ENCODE data around the gene AGAP9.
"Not testable (repeated sequence)": the region's sequence is repeated elsewhere in the genome, so short reads cannot be mapped to it uniquely, and the experiment has no call there.

AGAP9 gene

GRCh38 chr10:47555334-47555733, 31.9 kb upstream of the AGAP9 start:
- not testable (repeated sequence) for H3K27ac ChIP-seq (ENCODE audit: low read depth, low read length); H3K9me3 ChIP-seq (ENCODE audit: control insufficient read depth, insufficient read depth, low read depth, low read length); H3K9ac ChIP-seq (ENCODE audit: low read length); H3K27me3 ChIP-seq (ENCODE audit: control insufficient read depth, insufficient read depth, low read length); H3K4me1 ChIP-seq (ENCODE audit: control insufficient read depth, insufficient read depth, low read length); H3K4me3 ChIP-seq (ENCODE audit: low read depth, low read length); H3K36me3 ChIP-seq (ENCODE audit: control insufficient read depth, insufficient read depth, low read length)

GRCh38 chr10:47554552-47554951, 31.1 kb upstream of the AGAP9 start:
- H3K9ac ChIP-seq (ENCODE audit: low read length); H3K9me3 ChIP-seq (ENCODE audit: control insufficient read depth, insufficient read depth, low read depth, low read length); H3K36me3 ChIP-seq (ENCODE audit: control insufficient read depth, insufficient read depth, low read length); H3K27me3 ChIP-seq (ENCODE audit: control insufficient read depth, insufficient read depth, low read length); H3K4me1 ChIP-seq (ENCODE audit: control insufficient read depth, insufficient read depth, low read length); H3K27ac ChIP-seq (ENCODE audit: low read depth, low read length); H3K4me3 ChIP-seq (ENCODE audit: low read depth, low read length): not testable (repeated sequence)

- H3K9me3 ChIP-seq (ENCODE audit: control insufficient read depth, insufficient read depth, low read depth, low read length); H3K4me1 ChIP-seq (ENCODE audit: control insufficient read depth, insufficient read depth, low read length); H3K27ac ChIP-seq (ENCODE audit: low read depth, low read length); H3K27me3 ChIP-seq (ENCODE audit: control insufficient read depth, insufficient read depth, low read length); H3K36me3 ChIP-seq (ENCODE audit: control insufficient read depth, insufficient read depth, low read length); H3K9ac ChIP-seq (ENCODE audit: low read length): not testable (repeated sequence)
- H3K4me3 ChIP-seq (ENCODE audit: low read depth, low read length), result peak overlapping the region; percentile 57
Observed at GRCh38 chr10:47553860-47554247, 30.4 kb upstream of the AGAP9 start.

- peak overlapping the region; percentile 47; the same call in 1 of the 2 replicates for H3K27ac ChIP-seq (ENCODE audit: low read depth, low read length)
- H3K4me3 ChIP-seq (ENCODE audit: low read depth, low read length), result peak overlapping the region; percentile 96
- not testable (repeated sequence) for H3K36me3 ChIP-seq (ENCODE audit: control insufficient read depth, insufficient read depth, low read length)
Observed at GRCh38 chr10:47553214-47553859, 29.9 kb upstream of the AGAP9 start.

GRCh38 chr10:47552719-47553118, 29.3 kb upstream of the AGAP9 start:
- H3K27me3 ChIP-seq (ENCODE audit: control insufficient read depth, insufficient read depth, low read length); H3K9me3 ChIP-seq (ENCODE audit: control insufficient read depth, insufficient read depth, low read depth, low read length); H3K36me3 ChIP-seq (ENCODE audit: control insufficient read depth, insufficient read depth, low read length); H3K27ac ChIP-seq (ENCODE audit: low read depth, low read length); H3K4me1 ChIP-seq (ENCODE audit: control insufficient read depth, insufficient read depth, low read length): not testable (repeated sequence)
- Histone ChIP-seq H3K4me3 (ENCODE audit: low read depth, low read length) (peak overlapping the region; percentile 96), H3K9ac (ENCODE audit: low read length) (peak overlapping the region; percentile 87)

More at GRCh38 chr10:47553214-47553859, 29.9 kb upstream of the AGAP9 start:
- not testable (repeated sequence) for H3K4me1 ChIP-seq (ENCODE audit: control insufficient read depth, insufficient read depth, low read length); H3K27me3 ChIP-seq (ENCODE audit: control insufficient read depth, insufficient read depth, low read length); H3K9me3 ChIP-seq (ENCODE audit: control insufficient read depth, insufficient read depth, low read depth, low read length)
- peak overlapping the region; percentile 87 for H3K9ac ChIP-seq (ENCODE audit: low read length)

GRCh38 chr10:47547286-47547685, 23.8 kb upstream of the AGAP9 start:
- H3K4me1 ChIP-seq (ENCODE audit: control insufficient read depth, insufficient read depth, low read length); H3K27ac ChIP-seq (ENCODE audit: low read depth, low read length); H3K36me3 ChIP-seq (ENCODE audit: control insufficient read depth, insufficient read depth, low read length); H3K4me3 ChIP-seq (ENCODE audit: low read depth, low read length); H3K9ac ChIP-seq (ENCODE audit: low read length); H3K27me3 ChIP-seq (ENCODE audit: control insufficient read depth, insufficient read depth, low read length); H3K9me3 ChIP-seq (ENCODE audit: control insufficient read depth, insufficient read depth, low read depth, low read length): not testable (repeated sequence)

GRCh38 chr10:47536430-47536829, 13.0 kb upstream of the AGAP9 start:
- H3K9me3 ChIP-seq (ENCODE audit: control insufficient read depth, insufficient read depth, low read depth, low read length); H3K9ac ChIP-seq (ENCODE audit: low read length); H3K27ac ChIP-seq (ENCODE audit: low read depth, low read length); H3K27me3 ChIP-seq (ENCODE audit: control insufficient read depth, insufficient read depth, low read length); H3K4me1 ChIP-seq (ENCODE audit: control insufficient read depth, insufficient read depth, low read length); H3K4me3 ChIP-seq (ENCODE audit: low read depth, low read length); H3K36me3 ChIP-seq (ENCODE audit: control insufficient read depth, insufficient read depth, low read length): not testable (repeated sequence)

GRCh38 chr10:47502313-47502712, 21.1 kb downstream of the AGAP9 start:
- H3K36me3 ChIP-seq (ENCODE audit: control insufficient read depth, insufficient read depth, low read length); H3K27ac ChIP-seq (ENCODE audit: low read depth, low read length); H3K4me3 ChIP-seq (ENCODE audit: low read depth, low read length); H3K9ac ChIP-seq (ENCODE audit: low read length); H3K4me1 ChIP-seq (ENCODE audit: control insufficient read depth, insufficient read depth, low read length); H3K27me3 ChIP-seq (ENCODE audit: control insufficient read depth, insufficient read depth, low read length); H3K9me3 ChIP-seq (ENCODE audit: control insufficient read depth, insufficient read depth, low read depth, low read length): not testable (repeated sequence)

- not testable (repeated sequence) for H3K36me3 ChIP-seq (ENCODE audit: control insufficient read depth, insufficient read depth, low read length); H3K27me3 ChIP-seq (ENCODE audit: control insufficient read depth, insufficient read depth, low read length)
Observed at GRCh38 chr10:47494226-47494625, 29.2 kb downstream of the AGAP9 start.

GRCh38 chr10:47491600-47491999, 31.8 kb downstream of the AGAP9 start, which contains the start of gene FAM25G:
FAM25G (minus strand) TSS chr10:47491700; CDS start chr10:47491674, 26 bp downstream.
- H3K9ac ChIP-seq (ENCODE audit: low read length); H3K9me3 ChIP-seq (ENCODE audit: control insufficient read depth, insufficient read depth, low read depth, low read length); H3K4me3 ChIP-seq (ENCODE audit: low read depth, low read length): not testable (repeated sequence)

More at GRCh38 chr10:47494226-47494625, 29.2 kb downstream of the AGAP9 start:
- not testable (repeated sequence) for H3K4me1 ChIP-seq (ENCODE audit: control insufficient read depth, insufficient read depth, low read length); H3K9me3 ChIP-seq (ENCODE audit: control insufficient read depth, insufficient read depth, low read depth, low read length); H3K4me3 ChIP-seq (ENCODE audit: low read depth, low read length); H3K9ac ChIP-seq (ENCODE audit: low read length); H3K27ac ChIP-seq (ENCODE audit: low read depth, low read length)

GRCh38 chr10:47489630-47490029, 33.8 kb downstream of the AGAP9 start:
- not testable (repeated sequence) for H3K4me1 ChIP-seq (ENCODE audit: control insufficient read depth, insufficient read depth, low read length); H3K9ac ChIP-seq (ENCODE audit: low read length); H3K36me3 ChIP-seq (ENCODE audit: control insufficient read depth, insufficient read depth, low read length); H3K27me3 ChIP-seq (ENCODE audit: control insufficient read depth, insufficient read depth, low read length); H3K27ac ChIP-seq (ENCODE audit: low read depth, low read length); H3K4me3 ChIP-seq (ENCODE audit: low read depth, low read length); H3K9me3 ChIP-seq (ENCODE audit: control insufficient read depth, insufficient read depth, low read depth, low read length)

More at GRCh38 chr10:47491600-47491999, 31.8 kb downstream of the AGAP9 start, which contains the start of gene FAM25G:
- H3K4me1 ChIP-seq (ENCODE audit: control insufficient read depth, insufficient read depth, low read length); H3K27me3 ChIP-seq (ENCODE audit: control insufficient read depth, insufficient read depth, low read length); H3K36me3 ChIP-seq (ENCODE audit: control insufficient read depth, insufficient read depth, low read length); H3K27ac ChIP-seq (ENCODE audit: low read depth, low read length): not testable (repeated sequence)

- H3K27me3 ChIP-seq (ENCODE audit: control insufficient read depth, insufficient read depth, low read length); H3K9me3 ChIP-seq (ENCODE audit: control insufficient read depth, insufficient read depth, low read depth, low read length); H3K27ac ChIP-seq (ENCODE audit: low read depth, low read length); H3K9ac ChIP-seq (ENCODE audit: low read length); H3K4me3 ChIP-seq (ENCODE audit: low read depth, low read length); H3K4me1 ChIP-seq (ENCODE audit: control insufficient read depth, insufficient read depth, low read length); H3K36me3 ChIP-seq (ENCODE audit: control insufficient read depth, insufficient read depth, low read length): not testable (repeated sequence)
Observed at GRCh38 chr10:47485943-47486342, 37.5 kb downstream of the AGAP9 start.

All from HUES6 (cell line).